ENCODE measurements around the gene MYOZ1.

The MYOZ1 gene

DNA sequence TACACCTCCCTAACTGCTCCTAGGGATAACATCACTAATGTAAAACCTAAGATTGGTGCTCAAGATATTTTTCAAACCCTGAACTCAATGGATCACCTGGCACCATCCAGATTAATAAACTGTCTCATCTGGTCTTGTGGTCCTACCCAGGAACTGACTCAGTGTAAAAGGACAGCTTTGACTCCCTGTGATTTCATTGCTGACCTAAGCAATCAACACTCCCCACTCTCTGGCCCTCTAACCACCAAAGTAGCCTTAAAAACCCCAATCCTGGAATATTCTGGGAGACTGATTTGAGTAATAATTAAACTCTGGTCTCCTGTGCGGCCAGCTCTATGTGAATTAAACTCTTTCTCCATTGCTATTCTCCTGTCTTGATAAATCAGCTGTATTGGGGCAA lies 43.9 kb downstream of the MYOZ1 start:
- TF ChIP-seq, protein P1, sequence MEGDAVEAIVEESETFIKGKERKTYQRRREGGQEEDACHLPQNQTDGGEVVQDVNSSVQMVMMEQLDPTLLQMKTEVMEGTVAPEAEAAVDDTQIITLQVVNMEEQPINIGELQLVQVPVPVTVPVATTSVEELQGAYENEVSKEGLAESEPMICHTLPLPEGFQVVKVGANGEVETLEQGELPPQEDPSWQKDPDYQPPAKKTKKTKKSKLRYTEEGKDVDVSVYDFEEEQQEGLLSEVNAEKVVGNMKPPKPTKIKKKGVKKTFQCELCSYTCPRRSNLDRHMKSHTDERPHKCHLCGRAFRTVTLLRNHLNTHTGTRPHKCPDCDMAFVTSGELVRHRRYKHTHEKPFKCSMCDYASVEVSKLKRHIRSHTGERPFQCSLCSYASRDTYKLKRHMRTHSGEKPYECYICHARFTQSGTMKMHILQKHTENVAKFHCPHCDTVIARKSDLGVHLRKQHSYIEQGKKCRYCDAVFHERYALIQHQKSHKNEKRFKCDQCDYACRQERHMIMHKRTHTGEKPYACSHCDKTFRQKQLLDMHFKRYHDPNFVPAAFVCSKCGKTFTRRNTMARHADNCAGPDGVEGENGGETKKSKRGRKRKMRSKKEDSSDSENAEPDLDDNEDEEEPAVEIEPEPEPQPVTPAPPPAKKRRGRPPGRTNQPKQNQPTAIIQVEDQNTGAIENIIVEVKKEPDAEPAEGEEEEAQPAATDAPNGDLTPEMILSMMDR (IDR thresholded peaks at IDR 0.05; ENCODE audit: low read depth, low read length) = no peak

DNA sequence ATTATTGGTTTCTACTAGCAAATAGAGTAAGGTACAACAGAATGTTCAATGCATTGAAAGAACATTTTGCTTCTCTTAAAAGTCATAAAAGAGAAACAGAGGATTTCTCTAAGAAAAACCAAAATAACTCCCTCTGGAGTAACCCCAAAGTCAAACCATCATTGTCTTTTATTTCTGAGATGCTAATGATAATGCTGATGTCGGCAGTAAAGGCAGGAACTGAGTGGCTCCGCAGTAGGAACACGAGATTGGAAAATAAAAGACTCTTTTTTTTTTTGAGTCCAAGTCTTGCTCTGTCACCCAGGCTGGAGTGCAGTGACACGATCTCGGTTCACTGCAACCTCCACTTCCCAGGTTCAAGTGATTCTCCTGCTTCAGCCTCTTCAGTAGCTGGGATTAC lies 47.5 kb downstream of the MYOZ1 start:
- H3K4me3 ChIP-seq (ENCODE audit: low read depth, low read length) = no peak overlapping the region
- TF ChIP-seq, protein P1 (IDR thresholded peaks at IDR 0.05; ENCODE audit: low read depth, low read length) = no peak

More for the DNA sequence above, 43.9 kb downstream of the MYOZ1 start:
- H3K4me3 ChIP-seq (ENCODE audit: low read depth, low read length) = no peak overlapping the region

DNA sequence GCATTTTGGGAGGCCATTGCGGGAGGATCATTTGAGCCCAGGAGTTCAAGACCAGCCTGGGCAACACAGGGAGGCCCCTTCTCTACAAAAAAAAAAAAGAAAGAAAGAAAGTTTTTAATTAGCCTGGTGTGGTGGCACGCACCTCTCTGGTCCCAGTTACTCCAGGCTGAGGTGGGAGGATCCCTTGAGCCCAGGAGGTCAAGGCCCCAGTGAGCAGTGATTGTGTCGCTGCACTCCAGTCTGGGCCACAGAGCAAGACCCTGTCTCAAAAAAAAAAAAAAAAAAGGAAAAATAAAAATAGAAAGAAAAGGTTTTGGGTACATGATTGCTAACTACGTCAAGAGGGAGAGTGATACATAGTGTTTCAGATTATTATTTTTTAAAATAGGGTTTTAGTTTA lies 48.2 kb downstream of the MYOZ1 start:
- H3K4me3 ChIP-seq (ENCODE audit: low read depth, low read length) = no peak overlapping the region
- TF ChIP-seq, protein P1 (IDR thresholded peaks at IDR 0.05; ENCODE audit: low read depth, low read length) = no peak

DNA sequence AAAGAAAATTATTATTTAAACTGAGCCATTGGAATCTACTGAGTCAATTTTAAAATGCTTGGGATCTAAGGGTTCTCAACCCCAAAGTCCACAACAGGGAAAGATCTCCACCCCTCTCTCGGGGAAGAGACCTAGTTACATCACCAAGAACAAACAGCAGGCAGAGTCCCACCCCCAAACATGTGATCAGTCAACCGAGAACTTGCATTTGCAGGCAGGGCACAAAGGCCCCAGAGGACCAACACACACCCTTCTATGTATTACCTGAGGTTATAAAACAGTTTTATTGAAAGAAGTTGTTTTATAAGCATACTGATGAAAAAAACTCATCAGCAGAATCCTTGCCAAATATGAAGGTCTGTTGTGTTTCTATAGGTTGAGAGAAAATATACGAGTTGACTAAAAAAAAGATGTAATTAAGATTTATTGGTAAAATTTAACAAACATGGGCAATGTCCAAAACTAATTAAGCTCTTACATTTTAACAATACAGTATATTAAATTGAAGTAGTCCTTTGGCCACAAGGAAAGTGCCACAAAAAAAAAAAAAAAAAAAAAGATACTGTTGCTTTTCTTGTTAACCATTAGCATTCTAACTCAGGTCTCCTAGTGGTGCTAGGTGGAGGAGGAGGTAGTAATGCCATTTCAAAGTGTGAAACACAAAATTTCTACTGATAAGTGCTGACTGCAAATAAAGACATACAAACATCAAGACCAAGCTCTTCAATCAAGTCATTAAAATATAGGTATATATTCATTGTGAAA lies 49.2 kb downstream of the MYOZ1 start:
- TF ChIP-seq, protein P1 (IDR thresholded peaks at IDR 0.05; ENCODE audit: low read depth, low read length) = no peak
- no peak overlapping the region for H3K4me3 ChIP-seq (ENCODE audit: low read depth, low read length)

DNA sequence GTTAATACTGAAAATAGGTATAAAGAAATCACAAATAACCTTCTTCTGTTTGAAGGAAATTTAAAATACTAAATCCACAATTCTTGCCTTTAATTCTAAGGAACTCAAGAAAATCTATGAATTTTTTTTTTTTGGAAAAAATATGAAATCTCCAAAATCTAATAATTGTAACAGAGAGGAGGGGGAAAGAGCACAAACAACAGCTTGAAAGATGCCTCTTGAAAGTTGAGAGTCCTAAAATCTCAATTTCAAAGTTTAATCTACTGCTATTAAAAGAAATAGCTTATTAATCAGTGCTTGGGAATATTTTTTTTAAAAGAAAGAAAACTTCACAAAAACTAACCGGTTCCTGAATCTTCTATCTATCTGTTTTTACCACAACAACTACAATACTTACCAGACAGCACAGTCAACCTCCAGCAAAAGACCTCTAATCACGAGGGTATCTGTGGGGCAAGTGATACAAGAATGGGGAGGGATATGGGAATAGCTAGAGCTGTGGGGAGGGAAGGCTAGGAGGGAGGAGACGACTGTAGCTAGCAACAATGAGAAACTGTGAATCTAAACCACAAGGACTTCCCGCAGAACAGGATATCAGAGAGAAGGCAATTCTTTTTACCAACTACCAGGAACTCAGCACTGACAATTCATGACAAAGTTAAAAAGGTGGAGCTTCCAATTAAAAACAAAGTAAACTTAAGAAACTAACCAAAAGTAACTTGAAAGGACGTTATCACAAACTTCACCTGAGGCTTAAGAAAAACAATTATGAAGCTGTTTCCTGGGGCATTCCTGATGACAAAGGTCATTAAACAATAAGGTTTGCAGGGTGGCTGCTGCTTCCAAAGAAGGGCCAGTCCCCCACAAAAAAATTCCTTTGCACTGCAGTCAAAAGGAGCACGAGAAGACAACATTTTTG lies 50.1 kb downstream of the MYOZ1 start, which contains the start of gene USP54:
TSS of gene USP54 (minus strand) at position 462 of the 919 bp plus-strand sequence. CDS start 15,684 bp downstream, outside the sequence.
- no peak within 1 kb of the TSS for H3K4me3 ChIP-seq (ENCODE audit: low read depth, low read length)
- TF ChIP-seq, protein P1 (IDR thresholded peaks at IDR 0.05; ENCODE audit: low read depth, low read length) = no peak

DNA sequence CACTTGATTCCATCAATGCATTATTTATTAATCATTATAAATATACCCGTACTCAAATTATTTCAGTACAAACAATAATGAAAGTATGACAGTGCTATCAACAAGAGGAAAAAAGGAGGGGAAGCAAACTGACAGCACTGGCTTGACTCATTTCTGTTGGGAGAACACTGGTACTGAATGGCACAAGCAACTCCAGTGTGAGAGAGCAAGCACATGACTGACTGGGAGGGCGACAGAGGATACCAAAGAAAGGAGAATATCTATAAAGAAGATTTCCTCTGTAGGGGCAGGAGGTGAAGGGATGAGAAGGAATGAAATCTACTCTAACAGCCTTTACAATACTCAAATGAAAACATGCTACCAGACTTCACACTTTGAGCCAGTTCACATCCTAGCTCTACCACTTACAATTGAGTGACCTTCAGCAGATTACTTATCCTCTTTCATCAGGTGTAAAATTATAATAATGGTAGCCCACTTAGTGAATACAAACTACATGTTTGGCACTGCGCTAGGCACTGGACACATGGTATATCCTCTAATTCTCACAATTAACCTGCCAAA lies 51.6 kb downstream of the MYOZ1 start:
- TF ChIP-seq, protein P1 (IDR thresholded peaks at IDR 0.05; ENCODE audit: low read depth, low read length) = no peak
- H3K4me3 ChIP-seq (ENCODE audit: low read depth, low read length) = no peak overlapping the region

Measured in WI38 (cell line).